ENCODE data around the gene MAPKAP1.
"Not testable (repeated sequence)": the region's sequence is repeated elsewhere in the genome, so short reads cannot be mapped to it uniquely, and the experiment has no call there.

The MAPKAP1 gene

DNA sequence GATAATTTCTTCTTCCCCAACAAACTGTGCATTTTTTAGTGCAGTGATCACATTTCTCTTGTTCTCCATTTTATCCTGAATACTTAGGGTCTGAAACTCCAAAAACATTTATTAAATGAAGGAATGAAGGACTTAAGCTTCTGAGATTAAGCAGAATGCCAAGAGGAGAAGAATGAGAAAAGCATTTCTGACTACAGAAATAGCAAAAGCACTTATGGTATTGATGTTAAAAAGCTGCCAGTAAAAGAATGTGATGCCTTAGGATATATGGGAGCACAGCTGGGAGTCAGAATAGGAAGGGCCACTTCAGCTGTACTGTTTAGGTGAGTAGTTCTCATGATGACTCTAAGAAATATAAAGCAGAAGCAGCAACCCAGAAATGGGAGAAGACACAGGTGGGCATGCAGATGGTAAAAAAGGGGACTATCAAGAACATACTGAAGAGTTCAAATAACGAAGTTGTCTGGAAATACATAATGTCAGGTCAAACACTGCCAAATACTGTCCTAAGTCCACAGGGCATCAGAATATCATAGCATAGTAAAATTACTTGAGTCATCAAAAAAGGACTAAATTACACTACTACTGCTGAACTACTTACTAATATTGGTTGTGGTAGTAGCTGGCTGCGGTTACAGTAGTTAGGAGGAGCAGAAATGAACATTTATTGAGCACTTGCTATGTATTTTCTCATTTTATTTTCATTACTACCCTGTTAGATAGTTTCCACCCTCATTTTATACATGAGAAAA, 132.7 kb downstream of the MAPKAP1 start:
- peaks cover 3% of the 10 kb centered on the region for H3K36me3 ChIP-seq (ENCODE audit: insufficient read depth, insufficient read length, low read length)
- no peaks in the 10 kb centered on the region for H3K4me1 ChIP-seq (ENCODE audit: insufficient read depth, insufficient read length)
- H3K27me3 ChIP-seq (ENCODE audit: insufficient read depth, insufficient read length), result no peaks in the 10 kb centered on the region
- DNase-seq (ENCODE audit: low read depth, low spot score), result no peak
- H3K9ac ChIP-seq (ENCODE audit: insufficient read length, low read depth), result no peak overlapping the region
- H3K9me3 ChIP-seq (ENCODE audit: insufficient read depth, low read length), result peaks cover 61% of the 10 kb centered on the region
- TF ChIP-seq YY1 (IDR thresholded peaks at IDR 0.05; ENCODE audit: insufficient read depth, insufficient read length) (no peak), ZNF274 (IDR thresholded peaks at IDR 0.05; ENCODE audit: low read depth, low read length) (no peak), SUZ12 (IDR thresholded peaks at IDR 0.05; ENCODE audit: extremely low read depth, insufficient read depth, insufficient read length) (no peak)
- H3K4me3 ChIP-seq (ENCODE audit: insufficient read length, low read depth), result no peak overlapping the region

DNA sequence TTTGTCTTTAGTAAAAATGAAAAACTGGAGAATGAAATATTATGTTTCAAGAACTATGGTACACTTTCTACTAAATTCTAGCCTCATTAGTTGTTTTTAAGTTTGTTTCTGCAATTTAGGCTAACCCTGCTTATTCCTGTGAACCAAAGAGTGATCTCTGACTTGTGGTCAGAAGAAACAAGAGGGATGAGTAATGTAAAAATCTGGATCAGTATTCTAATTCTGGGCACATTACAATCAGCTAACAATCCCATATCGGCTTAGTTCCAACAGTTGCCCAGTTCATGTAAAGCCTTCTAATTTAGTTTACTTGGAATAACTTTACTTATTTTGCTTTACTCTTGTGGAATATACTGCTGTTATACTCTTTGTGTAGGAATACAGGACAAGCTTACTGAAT, 134.5 kb downstream of the MAPKAP1 start:
- DNase-seq (ENCODE audit: low read depth, low spot score); H3K9ac ChIP-seq (ENCODE audit: insufficient read length, low read depth); H3K36me3 ChIP-seq (ENCODE audit: insufficient read depth, insufficient read length, low read length); H3K4me3 ChIP-seq (ENCODE audit: insufficient read length, low read depth); H3K27me3 ChIP-seq (ENCODE audit: insufficient read depth, insufficient read length); H3K4me1 ChIP-seq (ENCODE audit: insufficient read depth, insufficient read length): not testable (repeated sequence)
- peaks cover 52% of the 10 kb centered on the region for H3K9me3 ChIP-seq (ENCODE audit: insufficient read depth, low read length)

DNA sequence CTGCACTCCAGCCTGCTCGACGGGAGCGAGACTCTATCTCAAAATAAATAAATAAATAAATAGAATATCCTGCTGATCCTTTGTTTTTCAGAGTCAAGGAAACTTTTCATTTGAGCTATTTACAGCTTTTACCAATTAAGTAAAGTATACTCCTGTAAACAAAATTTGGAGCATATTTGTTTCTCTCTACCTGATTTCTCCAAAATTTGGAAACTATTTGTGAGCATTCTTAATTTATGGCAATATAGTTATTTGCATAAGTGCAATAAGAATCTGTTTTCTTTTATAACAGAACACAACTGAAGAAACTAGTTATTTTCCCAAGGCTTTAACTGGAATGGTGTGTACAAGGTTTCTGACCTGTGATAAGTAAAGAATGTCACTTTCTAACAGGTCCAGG, 135.2 kb downstream of the MAPKAP1 start:
- H3K27me3 ChIP-seq (ENCODE audit: insufficient read depth, insufficient read length); H3K36me3 ChIP-seq (ENCODE audit: insufficient read depth, insufficient read length, low read length); H3K4me1 ChIP-seq (ENCODE audit: insufficient read depth, insufficient read length); H3K4me3 ChIP-seq (ENCODE audit: insufficient read length, low read depth); H3K9ac ChIP-seq (ENCODE audit: insufficient read length, low read depth); DNase-seq (ENCODE audit: low read depth, low spot score): not testable (repeated sequence)
- peaks cover 52% of the 10 kb centered on the region for H3K9me3 ChIP-seq (ENCODE audit: insufficient read depth, low read length)

DNA sequence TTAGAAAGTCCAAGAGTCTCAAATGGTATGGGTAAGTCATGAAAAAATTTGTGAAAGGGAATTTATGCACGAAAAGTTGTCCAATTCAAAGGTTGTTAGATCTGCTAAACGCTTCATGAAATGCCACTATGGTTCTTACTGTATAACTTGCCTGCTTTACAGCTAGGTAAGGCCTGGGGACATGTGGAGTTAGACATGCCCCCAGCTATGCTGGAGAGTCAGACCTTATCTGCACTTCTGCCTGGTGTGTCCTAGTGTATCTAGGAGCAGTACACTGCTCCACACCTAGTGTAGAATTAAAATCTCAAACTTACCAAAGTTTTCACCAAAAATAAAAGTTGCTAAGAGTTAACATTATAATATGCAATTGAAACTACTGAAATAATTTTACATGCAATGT, 136.8 kb downstream of the MAPKAP1 start:
- no peaks in the 10 kb centered on the region for H3K27me3 ChIP-seq (ENCODE audit: insufficient read depth, insufficient read length)
- DNase-seq (ENCODE audit: low read depth, low spot score), result no peak
- peaks cover 40% of the 10 kb centered on the region for H3K9me3 ChIP-seq (ENCODE audit: insufficient read depth, low read length)
- TF ChIP-seq ZNF274 (IDR thresholded peaks at IDR 0.05; ENCODE audit: low read depth, low read length), result no peak
- no peak for TF ChIP-seq YY1 (IDR thresholded peaks at IDR 0.05; ENCODE audit: insufficient read depth, insufficient read length)
- no peak for TF ChIP-seq SUZ12 (IDR thresholded peaks at IDR 0.05; ENCODE audit: extremely low read depth, insufficient read depth, insufficient read length)
- H3K36me3 ChIP-seq (ENCODE audit: insufficient read depth, insufficient read length, low read length), result peaks cover 3% of the 10 kb centered on the region
- H3K9ac ChIP-seq (ENCODE audit: insufficient read length, low read depth), result no peak overlapping the region
- H3K4me3 ChIP-seq (ENCODE audit: insufficient read length, low read depth), result no peak overlapping the region
- no peaks in the 10 kb centered on the region for H3K4me1 ChIP-seq (ENCODE audit: insufficient read depth, insufficient read length)

DNA sequence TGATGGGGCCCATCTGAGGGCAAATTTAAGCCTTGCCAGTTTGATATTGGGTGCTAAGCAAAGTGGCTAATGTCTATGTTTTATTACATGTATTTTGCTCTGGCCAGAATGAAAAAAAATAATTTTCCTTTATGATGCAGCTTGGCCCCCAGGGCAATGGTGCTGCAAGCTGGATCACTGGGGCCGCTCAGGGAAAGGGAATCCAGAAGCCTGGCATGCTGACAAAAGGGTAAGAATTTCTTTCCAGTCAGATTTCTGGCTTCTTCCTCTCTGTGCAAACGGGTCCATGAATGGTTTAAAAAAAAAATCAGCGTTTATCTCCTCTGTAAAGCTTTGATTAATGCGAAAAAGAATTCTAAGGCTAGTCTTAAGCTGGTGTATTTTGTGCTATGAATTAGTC, 138.4 kb downstream of the MAPKAP1 start:
- H3K4me3 ChIP-seq (ENCODE audit: insufficient read length, low read depth), result no peak overlapping the region
- DNase-seq (ENCODE audit: low read depth, low spot score), result no peak
- no peaks in the 10 kb centered on the region for H3K4me1 ChIP-seq (ENCODE audit: insufficient read depth, insufficient read length)
- no peak for TF ChIP-seq ZNF274 (IDR thresholded peaks at IDR 0.05; ENCODE audit: low read depth, low read length)
- no peak for TF ChIP-seq SUZ12 (IDR thresholded peaks at IDR 0.05; ENCODE audit: extremely low read depth, insufficient read depth, insufficient read length)
- no peak for TF ChIP-seq YY1 (IDR thresholded peaks at IDR 0.05; ENCODE audit: insufficient read depth, insufficient read length)
- H3K9ac ChIP-seq (ENCODE audit: insufficient read length, low read depth), result no peak overlapping the region
- H3K36me3 ChIP-seq (ENCODE audit: insufficient read depth, insufficient read length, low read length), result peaks cover 3% of the 10 kb centered on the region
- H3K27me3 ChIP-seq (ENCODE audit: insufficient read depth, insufficient read length), result no peaks in the 10 kb centered on the region
- peaks cover 35% of the 10 kb centered on the region for H3K9me3 ChIP-seq (ENCODE audit: insufficient read depth, low read length)

DNA sequence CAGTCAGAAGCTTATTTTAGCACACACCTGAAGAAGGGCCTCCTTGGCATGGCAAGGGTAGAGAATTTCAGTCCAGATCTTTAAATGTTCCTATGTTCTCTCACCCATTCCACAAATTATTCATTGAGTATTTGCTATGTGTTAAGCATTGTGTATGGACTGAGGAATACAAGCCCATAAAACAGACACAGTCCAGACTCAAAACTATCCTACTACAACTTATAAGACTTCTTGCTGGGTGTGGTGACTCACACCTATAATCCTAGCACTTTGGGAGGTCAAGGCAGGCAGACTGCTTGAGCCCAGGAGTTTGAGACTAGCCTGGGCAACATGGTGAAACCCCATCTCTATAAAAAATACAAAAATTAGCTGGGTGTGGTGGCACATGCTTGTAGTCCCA, 141.0 kb downstream of the MAPKAP1 start:
- not testable (repeated sequence) for H3K4me3 ChIP-seq (ENCODE audit: insufficient read length, low read depth); DNase-seq (ENCODE audit: low read depth, low spot score); H3K4me1 ChIP-seq (ENCODE audit: insufficient read depth, insufficient read length); H3K9ac ChIP-seq (ENCODE audit: insufficient read length, low read depth); H3K27me3 ChIP-seq (ENCODE audit: insufficient read depth, insufficient read length); H3K36me3 ChIP-seq (ENCODE audit: insufficient read depth, insufficient read length, low read length)
- peaks cover 12% of the 10 kb centered on the region for H3K9me3 ChIP-seq (ENCODE audit: insufficient read depth, low read length)

DNA sequence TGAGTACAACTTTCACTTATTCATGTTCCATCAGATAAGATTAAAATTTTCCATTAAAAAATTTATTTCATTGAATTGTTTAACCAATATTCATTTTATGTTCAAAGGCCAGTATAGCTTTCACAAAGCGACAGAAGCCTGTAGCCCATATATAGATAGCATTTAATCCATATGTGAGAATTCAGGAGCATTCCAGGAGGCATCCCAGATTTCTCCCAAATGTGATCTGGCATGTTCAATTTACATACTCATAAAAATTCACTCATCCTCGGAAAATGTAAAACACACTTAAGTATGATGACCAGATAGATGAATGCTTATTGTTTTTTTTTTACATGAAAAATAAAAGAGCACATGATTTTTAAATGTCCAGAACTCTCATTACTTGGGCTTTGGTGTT, 141.9 kb downstream of the MAPKAP1 start:
- Histone ChIP-seq H3K4me1 (ENCODE audit: insufficient read depth, insufficient read length) (no peaks in the 10 kb centered on the region), H3K9ac (ENCODE audit: insufficient read length, low read depth) (no peak overlapping the region), H3K36me3 (ENCODE audit: insufficient read depth, insufficient read length, low read length) (no peaks in the 10 kb centered on the region), H3K9me3 (ENCODE audit: insufficient read depth, low read length) (peaks cover 3% of the 10 kb centered on the region; the same call in 1 of the 2 replicates), H3K4me3 (ENCODE audit: insufficient read length, low read depth) (no peak overlapping the region), H3K27me3 (ENCODE audit: insufficient read depth, insufficient read length) (no peaks in the 10 kb centered on the region)
- no peak for DNase-seq (ENCODE audit: low read depth, low spot score)
- TF ChIP-seq SUZ12 (IDR thresholded peaks at IDR 0.05; ENCODE audit: extremely low read depth, insufficient read depth, insufficient read length) (no peak), ZNF274 (IDR thresholded peaks at IDR 0.05; ENCODE audit: low read depth, low read length) (no peak), YY1 (IDR thresholded peaks at IDR 0.05; ENCODE audit: insufficient read depth, insufficient read length) (no peak)

DNA sequence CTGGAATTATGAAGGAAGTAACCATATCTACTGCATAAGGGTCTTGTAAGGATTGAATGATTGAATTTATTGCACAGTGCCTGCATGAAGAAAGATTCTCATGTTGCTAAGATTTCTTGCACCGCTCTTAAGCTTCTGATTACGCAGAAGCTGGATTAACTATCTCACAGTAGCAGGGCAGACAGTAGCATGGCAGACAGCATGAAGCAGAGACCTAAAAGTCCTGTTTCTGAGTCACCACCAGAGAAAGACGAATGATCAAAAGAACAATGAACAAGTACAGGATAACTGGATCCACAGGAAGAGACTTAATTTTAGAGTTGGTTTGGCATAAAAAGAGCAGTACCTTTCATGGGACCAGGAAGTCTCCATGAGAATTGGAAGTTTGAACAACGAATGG, 142.4 kb downstream of the MAPKAP1 start:
- Histone ChIP-seq H3K27me3 (ENCODE audit: insufficient read depth, insufficient read length) (no peaks in the 10 kb centered on the region), H3K9ac (ENCODE audit: insufficient read length, low read depth) (no peak overlapping the region), H3K36me3 (ENCODE audit: insufficient read depth, insufficient read length, low read length) (peaks cover under 1% of the 10 kb centered on the region), H3K4me1 (ENCODE audit: insufficient read depth, insufficient read length) (no peaks in the 10 kb centered on the region), H3K4me3 (ENCODE audit: insufficient read length, low read depth) (no peak overlapping the region), H3K9me3 (ENCODE audit: insufficient read depth, low read length) (no peaks in the 10 kb centered on the region)
- DNase-seq (ENCODE audit: low read depth, low spot score), result no peak
- TF ChIP-seq YY1 (IDR thresholded peaks at IDR 0.05; ENCODE audit: insufficient read depth, insufficient read length), result no peak
